ENCODE data around the gene SDSL. TPM values are rescaled to one million over a fixed set of nuclear protein-coding genes. Genes with fewer than 3 reads are reported as not detected.

Gene SDSL
- total RNA-seq, 1 experiment from 2014 or later, result 0.52 TPM

DNA sequence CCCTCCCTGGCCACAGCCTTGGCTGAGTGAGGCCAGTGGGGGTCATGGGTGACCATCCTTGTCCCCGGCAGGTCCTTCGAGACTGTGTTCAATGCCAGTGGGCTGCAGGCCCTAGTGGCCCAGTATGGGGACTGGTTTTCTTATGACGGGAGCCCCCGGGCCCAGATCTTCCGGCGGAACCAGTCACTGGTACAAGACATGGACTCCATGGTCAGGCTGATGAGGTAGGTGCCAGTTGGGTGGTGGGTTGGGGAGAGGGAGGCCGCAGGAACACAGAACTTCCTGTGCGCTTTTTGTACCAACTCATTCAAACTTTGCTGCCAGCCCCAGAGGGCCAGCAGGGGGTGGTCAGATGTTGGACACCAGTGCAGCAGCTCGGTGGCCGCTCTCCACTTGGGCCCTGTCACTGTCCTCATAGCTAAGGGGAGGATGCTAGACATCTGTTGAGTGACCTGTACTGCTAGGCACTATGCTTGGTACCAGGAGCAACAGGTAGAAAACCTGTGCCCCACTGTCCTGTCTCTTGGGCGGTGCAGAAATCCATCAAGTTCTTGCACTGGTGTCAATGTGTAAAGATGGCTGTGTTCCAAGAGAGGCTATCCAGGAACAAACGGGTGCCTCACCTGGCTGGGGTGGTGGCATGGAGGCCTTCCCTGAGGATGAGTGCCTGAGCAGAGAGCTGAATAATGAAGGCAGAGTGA is 35.2 kb upstream of the SDSL start:
- DNase-seq (ENCODE audit: low spot score) (no peak), ATAC-seq (no peak)
- TF ChIP-seq E2F5 (CRISPR knock-in tag; IDR thresholded peaks at IDR 0.05) (no peak), ZNF396 (CRISPR knock-in tag; IDR thresholded peaks at IDR 0.05; ENCODE audit: borderline replicate concordance) (no peak), ZNF138 (CRISPR knock-in tag; conservative IDR thresholded peaks at IDR 0.05) (no peak), PRDM15 (CRISPR knock-in tag; IDR thresholded peaks at IDR 0.05) (no peak), ZNF423 (CRISPR knock-in tag; IDR thresholded peaks at IDR 0.05) (no peak), RELA (CRISPR knock-in tag; IDR thresholded peaks at IDR 0.05; ENCODE audit: borderline replicate concordance) (no peak), NR2C2 (CRISPR knock-in tag; IDR thresholded peaks at IDR 0.05) (no peak), ATF2 (CRISPR knock-in tag; IDR thresholded peaks at IDR 0.05; ENCODE audit: borderline replicate concordance, low read depth) (no peak), E2F4 (CRISPR knock-in tag; IDR thresholded peaks at IDR 0.05; ENCODE audit: borderline replicate concordance, low read depth) (no peak), FOXK1 (CRISPR knock-in tag; IDR thresholded peaks at IDR 0.05) (no peak), ZBTB21 (CRISPR knock-in tag; IDR thresholded peaks at IDR 0.05; ENCODE audit: borderline replicate concordance) (no peak), ZNF121 (CRISPR knock-in tag; IDR thresholded peaks at IDR 0.05) (no peak), KAT7 (CRISPR knock-in tag; IDR thresholded peaks at IDR 0.05; ENCODE audit: borderline replicate concordance) (no peak), CREB1 (CRISPR knock-in tag; IDR thresholded peaks at IDR 0.05) (no peak), ZNF219 (CRISPR knock-in tag; IDR thresholded peaks at IDR 0.05; ENCODE audit: borderline replicate concordance) (no peak), ZNF671 (CRISPR knock-in tag; IDR thresholded peaks at IDR 0.05) (no peak)
- TF ChIP-seq, protein P1, sequence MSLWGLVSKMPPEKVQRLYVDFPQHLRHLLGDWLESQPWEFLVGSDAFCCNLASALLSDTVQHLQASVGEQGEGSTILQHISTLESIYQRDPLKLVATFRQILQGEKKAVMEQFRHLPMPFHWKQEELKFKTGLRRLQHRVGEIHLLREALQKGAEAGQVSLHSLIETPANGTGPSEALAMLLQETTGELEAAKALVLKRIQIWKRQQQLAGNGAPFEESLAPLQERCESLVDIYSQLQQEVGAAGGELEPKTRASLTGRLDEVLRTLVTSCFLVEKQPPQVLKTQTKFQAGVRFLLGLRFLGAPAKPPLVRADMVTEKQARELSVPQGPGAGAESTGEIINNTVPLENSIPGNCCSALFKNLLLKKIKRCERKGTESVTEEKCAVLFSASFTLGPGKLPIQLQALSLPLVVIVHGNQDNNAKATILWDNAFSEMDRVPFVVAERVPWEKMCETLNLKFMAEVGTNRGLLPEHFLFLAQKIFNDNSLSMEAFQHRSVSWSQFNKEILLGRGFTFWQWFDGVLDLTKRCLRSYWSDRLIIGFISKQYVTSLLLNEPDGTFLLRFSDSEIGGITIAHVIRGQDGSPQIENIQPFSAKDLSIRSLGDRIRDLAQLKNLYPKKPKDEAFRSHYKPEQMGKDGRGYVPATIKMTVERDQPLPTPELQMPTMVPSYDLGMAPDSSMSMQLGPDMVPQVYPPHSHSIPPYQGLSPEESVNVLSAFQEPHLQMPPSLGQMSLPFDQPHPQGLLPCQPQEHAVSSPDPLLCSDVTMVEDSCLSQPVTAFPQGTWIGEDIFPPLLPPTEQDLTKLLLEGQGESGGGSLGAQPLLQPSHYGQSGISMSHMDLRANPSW (CRISPR knock-in tag; conservative IDR thresholded peaks at IDR 0.05; ENCODE audit: low read depth), result no peak
- TF ChIP-seq, protein P2, sequence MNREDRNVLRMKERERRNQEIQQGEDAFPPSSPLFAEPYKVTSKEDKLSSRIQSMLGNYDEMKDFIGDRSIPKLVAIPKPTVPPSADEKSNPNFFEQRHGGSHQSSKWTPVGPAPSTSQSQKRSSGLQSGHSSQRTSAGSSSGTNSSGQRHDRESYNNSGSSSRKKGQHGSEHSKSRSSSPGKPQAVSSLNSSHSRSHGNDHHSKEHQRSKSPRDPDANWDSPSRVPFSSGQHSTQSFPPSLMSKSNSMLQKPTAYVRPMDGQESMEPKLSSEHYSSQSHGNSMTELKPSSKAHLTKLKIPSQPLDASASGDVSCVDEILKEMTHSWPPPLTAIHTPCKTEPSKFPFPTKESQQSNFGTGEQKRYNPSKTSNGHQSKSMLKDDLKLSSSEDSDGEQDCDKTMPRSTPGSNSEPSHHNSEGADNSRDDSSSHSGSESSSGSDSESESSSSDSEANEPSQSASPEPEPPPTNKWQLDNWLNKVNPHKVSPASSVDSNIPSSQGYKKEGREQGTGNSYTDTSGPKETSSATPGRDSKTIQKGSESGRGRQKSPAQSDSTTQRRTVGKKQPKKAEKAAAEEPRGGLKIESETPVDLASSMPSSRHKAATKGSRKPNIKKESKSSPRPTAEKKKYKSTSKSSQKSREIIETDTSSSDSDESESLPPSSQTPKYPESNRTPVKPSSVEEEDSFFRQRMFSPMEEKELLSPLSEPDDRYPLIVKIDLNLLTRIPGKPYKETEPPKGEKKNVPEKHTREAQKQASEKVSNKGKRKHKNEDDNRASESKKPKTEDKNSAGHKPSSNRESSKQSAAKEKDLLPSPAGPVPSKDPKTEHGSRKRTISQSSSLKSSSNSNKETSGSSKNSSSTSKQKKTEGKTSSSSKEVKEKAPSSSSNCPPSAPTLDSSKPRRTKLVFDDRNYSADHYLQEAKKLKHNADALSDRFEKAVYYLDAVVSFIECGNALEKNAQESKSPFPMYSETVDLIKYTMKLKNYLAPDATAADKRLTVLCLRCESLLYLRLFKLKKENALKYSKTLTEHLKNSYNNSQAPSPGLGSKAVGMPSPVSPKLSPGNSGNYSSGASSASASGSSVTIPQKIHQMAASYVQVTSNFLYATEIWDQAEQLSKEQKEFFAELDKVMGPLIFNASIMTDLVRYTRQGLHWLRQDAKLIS (CRISPR knock-in tag; IDR thresholded peaks at IDR 0.05; ENCODE audit: borderline replicate concordance), result no peak
- no peaks in the 10 kb centered on the region for H3K4me1 Mint-ChIP-seq
- ChIA-PET CTCF (no interaction called here), POLR2A (no interaction called here)
- no peaks in the 10 kb centered on the region for H3K9me3 Mint-ChIP-seq
- H3K27me3 Mint-ChIP-seq (ENCODE audit: low read depth), result no peaks in the 10 kb centered on the region
- peaks cover 14% of the 10 kb centered on the region for H3K36me3 Mint-ChIP-seq
- H3K4me3 Mint-ChIP-seq, result no peak overlapping the region
- H3K27ac Mint-ChIP-seq, result no peak overlapping the region
